Thymus (tissue), 11 donors: ENCODE results near the gene SHOX. TPM values are rescaled to one million over a fixed set of nuclear protein-coding genes. Genes with fewer than 3 reads are reported as not detected.

Source experiments
- DNase-seq, 9 donors: peaks; one replicate each; pipeline ENCODE4 v3.0.0-alpha.2; 2013; ENCODE audit warnings: low spot score in 9 of 9, low read depth in 6 of 9, missing footprints in 1 of 9
- H3K27ac ChIP-seq, 2 donors: one replicate each; pipeline ENCODE4 v1.5.1; 2013; ENCODE audit warnings: control low read depth in 1 of 2, low read depth in 1 of 2, low read length in 1 of 2, mild to moderate bottlenecking in 1 of 2, moderate library complexity in 1 of 2
- H3K27me3 ChIP-seq, 2 donors: one replicate each; pipeline ENCODE4 v1.5.1; 2013; ENCODE audit warnings: low read length in 1 of 2; ENCODE audit not compliant: control insufficient read depth in 2 of 2, insufficient read depth in 1 of 2
- H3K36me3 ChIP-seq, 2 donors: one replicate each; pipeline ENCODE4 v1.5.1; 2013; ENCODE audit warnings: low read length in 1 of 2, mild to moderate bottlenecking in 1 of 2, moderate library complexity in 1 of 2; ENCODE audit not compliant: control insufficient read depth in 2 of 2, insufficient read depth in 2 of 2
- H3K4me1 ChIP-seq, 2 donors: one replicate each; pipeline ENCODE4 v1.5.1; 2013; ENCODE audit warnings: low read length in 2 of 2; ENCODE audit not compliant: control insufficient read depth in 2 of 2, insufficient read depth in 2 of 2
- H3K4me3 ChIP-seq, 2 donors: one replicate each; pipeline ENCODE4 v1.5.1; 2013; ENCODE audit warnings: low read length in 2 of 2, control low read depth in 1 of 2, mild to moderate bottlenecking in 1 of 2
- H3K9me3 ChIP-seq, 2 donors: one replicate each; pipeline ENCODE4 v1.5.1; 2013; ENCODE audit warnings: low read length in 1 of 2, mild to moderate bottlenecking in 1 of 2; ENCODE audit not compliant: control insufficient read depth in 2 of 2, insufficient read depth in 1 of 2
- WGBS: extraction: QIAGEN DNeasy Blood & Tissue Kit; methylation state at CpG from one replicate; pipeline ENCODE4 v1.1.7; 2013; 5-methylcytosine and 5-hydroxymethylcytosine counted together
- polyA plus RNA-seq: library from polyadenylated mRNA; stranded (reverse); fragments of 200-250 nt; gene quantifications from one replicate; pipeline ENCODE4 v1.2.3, GENCODE V29; 2013
- total RNA-seq: library from RNA; stranded (reverse); fragments of 120-200 nt; gene quantifications from one replicate; pipeline ENCODE4 v1.2.4, GENCODE V29; 2013
- donor health status: healthy.

The SHOX gene
- total and polyA plus RNA-seq, 2 donors: 0.02 TPM; not detected in 1

- 89% methylated on average over 13 of the region's 13 CpGs for WGBS
- peaks cover 0 to 11% of the 10 kb centered on the region in 2 donors for H3K9me3 ChIP-seq
- H3K4me3 ChIP-seq: no peak overlapping the region
- H3K36me3 ChIP-seq: no peaks in the 10 kb centered on the region
- DNase-seq: no peak
- no peaks in the 10 kb centered on the region for H3K27me3 ChIP-seq
- no peaks in the 10 kb centered on the region for H3K4me1 ChIP-seq
- H3K27ac ChIP-seq: no peak overlapping the region
These were observed 54.8 kb downstream of the SHOX start for GRCh38 chrX:685120-686032.

GRCh38 chrX:689983-690382, 59.4 kb downstream of the SHOX start:
- no peak overlapping the region for H3K4me3 ChIP-seq
- H3K9me3 ChIP-seq: no peaks in the 10 kb centered on the region
- H3K27me3 ChIP-seq: no peaks in the 10 kb centered on the region
- no peak for DNase-seq
- H3K27ac ChIP-seq: no peak overlapping the region
- over 99% methylated on average over 7 of the region's 7 CpGs for WGBS
- no peaks in the 10 kb centered on the region for H3K4me1 ChIP-seq
- H3K36me3 ChIP-seq: no peaks in the 10 kb centered on the region

GRCh38 chrX:694800-695199, 64.2 kb downstream of the SHOX start:
- Histone ChIP-seq H3K9me3 (peaks cover 0 to 7% of the 10 kb centered on the region in 2 donors), H3K27ac (no peak overlapping the region), H3K4me3 (no peak overlapping the region), H3K36me3 (no peaks in the 10 kb centered on the region), H3K4me1 (no peaks in the 10 kb centered on the region), H3K27me3 (no peaks in the 10 kb centered on the region)
- 89% methylated on average over 19 of the region's 19 CpGs for WGBS
- no peak for DNase-seq

- no peaks in the 10 kb centered on the region for H3K27me3 ChIP-seq
- peaks cover 0 to 7% of the 10 kb centered on the region in 2 donors for H3K9me3 ChIP-seq
- H3K36me3 ChIP-seq: no peaks in the 10 kb centered on the region
- no peaks in the 10 kb centered on the region for H3K4me1 ChIP-seq
- 7% methylated on average over 20 of the region's 20 CpGs for WGBS
- no peak overlapping the region for H3K27ac ChIP-seq
- no peak for DNase-seq
- H3K4me3 ChIP-seq: no peak overlapping the region
These were observed 67.6 kb downstream of the SHOX start for GRCh38 chrX:698206-698605.

- H3K4me1 ChIP-seq: no peaks in the 10 kb centered on the region
- DNase-seq: no peak
- no peak overlapping the region for H3K4me3 ChIP-seq
- no peak overlapping the region for H3K27ac ChIP-seq
- peaks cover 0 to 7% of the 10 kb centered on the region in 2 donors for H3K9me3 ChIP-seq
- WGBS: 76% methylated on average over 6 of the region's 6 CpGs
- H3K27me3 ChIP-seq: no peaks in the 10 kb centered on the region
- H3K36me3 ChIP-seq: no peaks in the 10 kb centered on the region
These were observed 70.3 kb downstream of the SHOX start for GRCh38 chrX:700936-701335.

- no peak overlapping the region for H3K4me3 ChIP-seq
- WGBS: 90% methylated on average over 5 of the region's 5 CpGs
- H3K36me3 ChIP-seq: no peaks in the 10 kb centered on the region
- no peaks in the 10 kb centered on the region for H3K27me3 ChIP-seq
- H3K27ac ChIP-seq: no peak overlapping the region
- H3K4me1 ChIP-seq: no peaks in the 10 kb centered on the region
- H3K9me3 ChIP-seq: peaks cover 0 to 7% of the 10 kb centered on the region in 2 donors
- no peak for DNase-seq
These were observed 71.1 kb downstream of the SHOX start for GRCh38 chrX:701673-702072.

GRCh38 chrX:703466-703865, 72.9 kb downstream of the SHOX start:
- Histone ChIP-seq H3K27ac (no peak overlapping the region), H3K4me3 (no peak overlapping the region), H3K9me3 (peaks cover 1 to 2% of the 10 kb centered on the region in 2 donors), H3K36me3 (no peaks in the 10 kb centered on the region), H3K4me1 (no peaks in the 10 kb centered on the region), H3K27me3 (no peaks in the 10 kb centered on the region)
- DNase-seq: no peak
- 93% methylated on average over 2 of the region's 2 CpGs for WGBS

GRCh38 chrX:703866-704265, 73.3 kb downstream of the SHOX start:
- H3K4me3 ChIP-seq: no peak overlapping the region
- no peak overlapping the region for H3K27ac ChIP-seq
- no peaks in the 10 kb centered on the region for H3K27me3 ChIP-seq
- WGBS: 95% methylated on average over 3 of the region's 3 CpGs
- peaks cover 0 to 1% of the 10 kb centered on the region in 2 donors for H3K9me3 ChIP-seq
- H3K36me3 ChIP-seq: no peaks in the 10 kb centered on the region
- no peak for DNase-seq
- no peaks in the 10 kb centered on the region for H3K4me1 ChIP-seq
